HUES48 (cell line): ENCODE results near the gene CNTROB.

Source experiments
- H3K27ac ChIP-seq: one replicate; pipeline ENCODE4 v1.7.0; 2013; ENCODE audit warnings: low read depth, low read length, inconsistent platforms
- H3K27me3 ChIP-seq: 2 replicates; pipeline ENCODE4 v1.6.1; 2013; ENCODE audit warnings: mild to moderate bottlenecking, low read length; ENCODE audit not compliant: control insufficient read depth, insufficient read depth
- H3K36me3 ChIP-seq: 2 replicates; pipeline ENCODE4 v1.6.1; 2013; ENCODE audit warnings: low read length; ENCODE audit not compliant: control insufficient read depth, insufficient read depth
- H3K4me1 ChIP-seq: 2 replicates; pipeline ENCODE4 v1.6.1; 2013; ENCODE audit warnings: mild to moderate bottlenecking, low read length; ENCODE audit not compliant: control insufficient read depth, insufficient read depth
- H3K4me3 ChIP-seq: 2 replicates; pipeline ENCODE4 v1.5.1; 2013; ENCODE audit warnings: mild to moderate bottlenecking, low read depth, low read length
- H3K9ac ChIP-seq: 2 replicates; pipeline ENCODE4 v1.6.1; 2013; ENCODE audit warnings: mild to moderate bottlenecking, low read depth, low read length, moderate library complexity
- H3K9me3 ChIP-seq: 2 replicates; pipeline ENCODE4 v1.6.1; 2013; ENCODE audit warnings: low read length; ENCODE audit not compliant: control insufficient read depth, insufficient read depth

The CNTROB gene

GRCh38 chr17:7888184-7888920, 43.7 kb upstream of the CNTROB start, which contains the start of gene CHD3:
TSS of gene CHD3 (plus strand) at chr17:7888789. CDS start at chr17:7889001, 212 bp downstream.
- Histone ChIP-seq H3K4me1 (peaks cover 30% of the 10 kb centered on the region), H3K27ac (peak within 1 kb of the TSS; percentile 73), H3K9ac (0 out of 2 replicates have a peak within 1 kb of the TSS, but pooled peaks have one; percentile 40)

GRCh38 chr17:7889166-7889955, 42.6 kb upstream of the CNTROB start:
- Histone ChIP-seq H3K27me3 (peaks cover 11% of the 10 kb centered on the region), H3K9me3 (no peaks in the 10 kb centered on the region), H3K27ac (no peak overlapping the region), H3K36me3 (peaks cover 10% of the 10 kb centered on the region), H3K4me1 (peaks cover 22% of the 10 kb centered on the region), H3K4me3 (no peak overlapping the region), H3K9ac (no peak overlapping the region)

More at GRCh38 chr17:7888184-7888920, 43.7 kb upstream of the CNTROB start, which contains the start of gene CHD3:
- Histone ChIP-seq H3K9me3 (no peaks in the 10 kb centered on the region), H3K36me3 (peaks cover 5% of the 10 kb centered on the region; the same call in 1 of the 2 replicates), H3K4me3 (peak within 1 kb of the TSS; percentile 85), H3K27me3 (peaks cover 11% of the 10 kb centered on the region)

DNA sequence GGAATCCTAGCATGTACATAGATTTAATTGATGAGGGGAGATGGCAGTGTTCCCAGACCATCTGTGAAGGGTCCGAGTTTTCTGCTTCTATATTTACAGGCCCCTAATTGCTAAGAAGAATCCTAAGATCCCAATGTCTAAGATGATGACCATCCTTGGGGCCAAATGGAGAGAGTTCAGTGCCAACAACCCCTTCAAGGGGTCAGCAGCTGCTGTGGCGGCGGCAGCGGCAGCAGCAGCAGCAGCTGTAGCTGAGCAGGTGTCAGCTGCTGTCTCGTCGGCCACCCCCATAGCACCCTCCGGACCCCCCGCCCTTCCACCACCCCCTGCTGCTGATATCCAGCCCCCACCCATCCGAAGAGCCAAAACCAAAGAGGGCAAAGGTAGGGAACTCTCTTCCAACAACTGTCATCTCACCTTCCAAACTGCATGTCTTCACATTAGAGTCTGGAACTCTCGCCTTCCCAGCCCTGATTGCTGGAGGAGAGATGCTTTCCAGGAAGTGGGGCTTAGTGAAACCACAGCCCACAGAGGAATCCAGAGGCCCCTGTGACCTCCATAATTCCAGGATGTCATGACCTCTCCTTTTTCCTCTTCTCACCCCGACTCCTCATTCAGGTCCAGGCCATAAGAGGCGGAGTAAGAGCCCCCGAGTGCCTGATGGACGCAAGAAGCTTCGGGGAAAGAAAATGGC, 38.7 kb upstream of the CNTROB start:
- Histone ChIP-seq H3K4me1 (peaks cover 8% of the 10 kb centered on the region), H3K27ac (no peak overlapping the region), H3K4me3 (no peak overlapping the region), H3K27me3 (no peaks in the 10 kb centered on the region), H3K9ac (no peak overlapping the region), H3K9me3 (no peaks in the 10 kb centered on the region), H3K36me3 (peaks cover 26% of the 10 kb centered on the region)

- Histone ChIP-seq H3K9me3 (no peaks in the 10 kb centered on the region), H3K9ac (no peak overlapping the region), H3K27me3 (no peaks in the 10 kb centered on the region), H3K36me3 (peaks cover 32% of the 10 kb centered on the region), H3K4me1 (no peaks in the 10 kb centered on the region), H3K27ac (no peak overlapping the region), H3K4me3 (no peak overlapping the region)
Measured at GRCh38 chr17:7894226-7894625, 37.8 kb upstream of the CNTROB start.

DNA sequence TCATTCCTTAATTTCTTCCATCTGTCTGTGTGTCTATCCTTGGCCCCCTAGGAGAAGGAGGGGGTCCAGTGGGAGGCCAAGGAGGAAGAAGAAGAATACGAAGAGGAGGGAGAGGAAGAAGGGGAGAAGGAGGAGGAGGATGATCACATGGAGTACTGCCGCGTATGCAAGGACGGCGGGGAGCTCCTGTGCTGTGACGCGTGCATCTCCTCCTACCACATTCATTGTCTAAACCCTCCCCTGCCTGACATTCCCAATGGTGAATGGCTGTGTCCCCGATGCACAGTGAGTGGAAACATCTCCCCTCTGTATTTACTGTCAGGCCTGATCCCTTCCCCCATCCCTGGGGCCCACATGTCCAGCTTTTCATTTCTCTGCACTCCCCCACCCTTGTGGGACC, 37.1 kb upstream of the CNTROB start:
- Histone ChIP-seq H3K4me1 (no peaks in the 10 kb centered on the region), H3K36me3 (peaks cover 38% of the 10 kb centered on the region), H3K27ac (no peak overlapping the region), H3K9ac (no peak overlapping the region), H3K9me3 (no peaks in the 10 kb centered on the region), H3K4me3 (no peak overlapping the region), H3K27me3 (no peaks in the 10 kb centered on the region)

DNA sequence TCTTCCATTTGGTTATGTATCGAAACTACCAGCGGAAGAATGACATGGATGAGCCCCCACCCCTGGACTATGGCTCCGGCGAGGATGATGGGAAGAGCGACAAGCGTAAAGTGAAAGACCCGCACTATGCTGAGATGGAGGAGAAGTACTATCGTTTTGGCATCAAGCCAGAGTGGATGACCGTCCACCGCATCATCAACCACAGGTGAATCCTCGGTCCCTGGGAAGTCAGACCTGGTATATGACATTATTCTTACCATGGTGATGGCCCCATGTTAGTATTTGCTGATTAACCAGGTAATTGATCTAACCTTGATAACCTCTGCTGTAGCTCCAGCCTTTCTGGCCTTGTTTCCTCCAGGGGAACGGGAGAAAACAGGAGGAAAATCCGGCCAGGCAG, 34.9 kb upstream of the CNTROB start:
- Histone ChIP-seq H3K4me1 (no peaks in the 10 kb centered on the region), H3K9ac (no peak overlapping the region), H3K36me3 (peaks cover 46% of the 10 kb centered on the region), H3K27ac (no peak overlapping the region), H3K4me3 (no peak overlapping the region), H3K27me3 (no peaks in the 10 kb centered on the region), H3K9me3 (no peaks in the 10 kb centered on the region)

- H3K27ac ChIP-seq, result no peak overlapping the region
- no peaks in the 10 kb centered on the region for H3K27me3 ChIP-seq
- H3K4me1 ChIP-seq, result no peaks in the 10 kb centered on the region
- H3K36me3 ChIP-seq, result peaks cover 48% of the 10 kb centered on the region
- no peaks in the 10 kb centered on the region for H3K9me3 ChIP-seq
- H3K4me3 ChIP-seq, result no peak overlapping the region
- H3K9ac ChIP-seq, result no peak overlapping the region
Measured at GRCh38 chr17:7897773-7898172, 34.2 kb upstream of the CNTROB start.

- Histone ChIP-seq H3K27ac (peak overlapping the region; percentile 51), H3K36me3 (peaks cover 59% of the 10 kb centered on the region), H3K4me3 (no peak overlapping the region), H3K27me3 (no peaks in the 10 kb centered on the region), H3K9me3 (no peaks in the 10 kb centered on the region), H3K9ac (no peak overlapping the region), H3K4me1 (peaks cover 3% of the 10 kb centered on the region; the same call in 1 of the 2 replicates)
Measured at GRCh38 chr17:7903154-7904103, 28.6 kb upstream of the CNTROB start.

DNA sequence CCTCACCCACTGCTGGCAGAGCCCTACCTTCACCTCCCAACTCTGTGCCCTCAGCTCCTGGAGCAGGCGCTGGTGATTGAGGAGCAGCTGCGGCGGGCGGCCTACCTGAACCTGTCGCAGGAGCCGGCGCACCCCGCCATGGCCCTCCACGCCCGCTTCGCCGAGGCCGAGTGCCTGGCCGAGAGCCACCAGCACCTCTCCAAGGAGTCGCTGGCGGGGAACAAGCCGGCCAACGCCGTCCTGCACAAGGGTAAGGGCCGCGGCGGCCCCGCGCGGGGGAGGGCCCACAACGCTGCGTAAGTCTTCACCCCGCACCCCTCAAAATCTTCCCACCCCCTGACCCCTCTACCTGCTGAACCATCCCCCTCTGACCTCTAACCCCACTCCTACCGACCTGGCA, 22.9 kb upstream of the CNTROB start:
- Histone ChIP-seq H3K27ac (no peak overlapping the region), H3K9me3 (no peaks in the 10 kb centered on the region), H3K4me1 (no peaks in the 10 kb centered on the region), H3K36me3 (peaks cover 39% of the 10 kb centered on the region), H3K4me3 (no peak overlapping the region), H3K27me3 (no peaks in the 10 kb centered on the region), H3K9ac (no peak overlapping the region)

- Histone ChIP-seq H3K9ac (no peak overlapping the region), H3K4me3 (no peak overlapping the region), H3K9me3 (no peaks in the 10 kb centered on the region), H3K4me1 (0 out of 2 replicates have a peak, but pooled peaks cover 4% of the 10 kb centered on the region), H3K36me3 (peaks cover 28% of the 10 kb centered on the region), H3K27me3 (peaks cover 9% of the 10 kb centered on the region), H3K27ac (no peak overlapping the region)
Measured at GRCh38 chr17:7910281-7910680, 21.7 kb upstream of the CNTROB start.
